Measurements from ENCODE around the gene TYK2. TPM values are rescaled to one million over a fixed set of nuclear protein-coding genes. Genes with fewer than 3 reads are reported as not detected.

The TYK2 gene
- total RNA-seq, 1 donor from 2014 or later = 356 TPM

DNA sequence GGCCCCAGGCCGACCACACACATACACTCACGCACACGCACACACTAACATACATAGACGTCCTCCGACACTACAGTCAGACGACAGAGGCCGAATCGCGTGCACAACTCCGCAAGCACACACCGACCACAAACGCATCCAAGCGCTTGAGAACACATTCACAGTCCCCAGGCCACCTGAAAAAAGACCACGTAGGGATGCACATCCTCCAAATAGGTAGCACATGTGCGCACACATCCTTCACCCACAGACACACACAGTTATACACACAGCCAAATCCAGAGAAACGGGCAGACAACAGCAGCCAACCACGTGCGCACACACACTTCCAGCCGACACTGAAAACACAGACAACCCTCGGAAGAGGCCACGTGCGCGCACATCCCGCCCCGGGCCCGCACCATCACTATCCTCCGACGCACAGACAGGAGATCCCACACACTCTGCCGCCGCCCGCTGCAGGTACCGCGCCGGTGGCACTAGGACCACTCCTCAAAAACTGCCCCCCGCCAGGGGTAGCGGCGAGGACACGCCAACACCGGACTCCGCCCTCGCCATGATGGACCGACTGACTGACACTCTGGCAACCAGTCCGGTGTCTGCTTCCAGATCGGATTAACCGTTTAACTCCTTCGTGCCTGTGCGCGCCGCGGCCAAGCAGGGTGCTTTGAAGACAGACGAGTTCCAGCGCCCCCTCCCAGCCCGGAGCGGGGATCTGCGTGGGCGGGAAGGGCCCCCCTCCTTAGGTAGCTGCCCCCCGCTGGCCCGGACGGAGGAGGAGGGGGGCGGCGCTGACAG lies 39.5 kb upstream of the TYK2 start:
- Mint-ChIP-seq H3K9me3 (no peaks in the 10 kb centered on the region), H3K4me1 (peaks cover 79% of the 10 kb centered on the region), H3K27ac (peak overlapping the region; percentile 55), H3K4me3 (peak overlapping the region; percentile 73), H3K36me3 (ENCODE audit: low read depth) (no peaks in the 10 kb centered on the region), H3K27me3 (peaks cover 41% of the 10 kb centered on the region)
- POLR2A ChIA-PET = interaction anchor here (0.6 to 24.9 kb wide), 5 partner anchors 6 to 318 kb away, joined by 3 to 541 read pairs (median 4); partner anchors contain the start of genes CDC37, KEAP1 and PDE4A
- no peak for DNase-seq
- intact Hi-C loops (cut with micrococcal nuclease) = loop anchor here (2.0 to 10.0 kb wide), 4 partner anchors 13 to 315 kb away; partner anchors contain the start of genes ANGPTL6, CDKN2D, KEAP1 and KRI1
- TF ChIP-seq CTCF (IDR thresholded peaks at IDR 0.05) = no peak
- CTCF ChIA-PET = interaction anchor here (1.1 to 3.4 kb wide), 4 partner anchors 8 to 17 kb away, joined by 3 to 15 read pairs (median 8); partner anchors contain the start of gene CDC37
- peak; percentile 29 for ATAC-seq (ENCODE audit: low read depth)

- Mint-ChIP-seq H3K4me1 (peaks cover 73% of the 10 kb centered on the region), H3K27ac (peak overlapping the region; percentile 55), H3K36me3 (ENCODE audit: low read depth) (no peaks in the 10 kb centered on the region), H3K9me3 (no peaks in the 10 kb centered on the region), H3K27me3 (peaks cover 41% of the 10 kb centered on the region), H3K4me3 (peak overlapping the region; percentile 73)
- no peak for TF ChIP-seq CTCF (IDR thresholded peaks at IDR 0.05)
- peak; percentile 54 for DNase-seq
- no peak for ATAC-seq (ENCODE audit: low read depth)
- ChIA-PET POLR2A (interaction anchor here (0.8 to 24.9 kb wide), 4 partner anchors 6 to 168 kb away, joined by 4 to 541 read pairs (median 273); partner anchors contain the start of genes CDC37, KEAP1 and PDE4A), CTCF (interaction anchor here (0.6 to 3.4 kb wide), 4 partner anchors 16 to 32 kb away, joined by 3 to 15 read pairs (median 4); partner anchors contain the start of gene CDC37)
- intact Hi-C loops (cut with micrococcal nuclease) = loop anchor here (2.0 to 5.0 kb wide), 2 partner anchors 14 to 148 kb away; partner anchors contain the start of genes CDKN2D and KRI1
Observed at GRCh38 chr19:10419200-10419645, 38.9 kb upstream of the TYK2 start.

DNA sequence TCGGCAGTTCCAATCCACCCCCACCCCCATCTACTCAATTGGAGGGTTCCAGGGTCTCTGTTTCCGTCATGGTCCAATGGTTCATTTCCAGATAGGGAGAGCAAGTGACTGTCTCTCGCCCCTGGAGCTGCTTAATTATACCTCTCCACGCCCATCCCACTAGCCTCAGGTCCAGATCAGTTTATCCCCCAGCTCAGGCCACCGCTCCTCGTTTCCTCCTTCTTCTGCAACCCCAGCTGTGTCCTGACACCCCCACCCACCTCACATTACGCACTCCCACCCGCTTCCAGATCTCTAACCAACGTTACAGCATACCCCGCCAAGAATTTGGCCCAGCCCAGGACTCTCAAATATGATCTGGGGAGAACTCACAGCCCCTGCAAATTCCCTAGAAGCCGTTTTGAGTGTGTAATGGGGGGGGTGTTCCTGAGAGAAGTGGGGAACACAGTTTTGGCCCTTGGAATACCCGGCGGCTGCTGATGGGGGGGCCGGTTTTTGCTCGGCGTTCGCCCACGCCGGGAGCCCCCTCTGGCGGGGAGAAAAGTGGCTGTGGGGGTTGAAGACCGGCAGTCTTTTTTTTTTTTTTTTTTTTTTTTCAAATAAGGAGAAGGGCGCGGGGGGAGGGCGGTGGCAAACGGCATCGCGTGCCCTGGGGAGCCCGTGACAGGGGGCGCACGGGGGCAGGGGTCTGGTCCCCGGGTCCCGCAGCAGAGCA lies 38.3 kb upstream of the TYK2 start:
- peak overlapping the region; percentile 13 for H3K27ac Mint-ChIP-seq
- H3K36me3 Mint-ChIP-seq (ENCODE audit: low read depth) = no peaks in the 10 kb centered on the region
- no peak for TF ChIP-seq CTCF (IDR thresholded peaks at IDR 0.05)
- no peak for DNase-seq
- no peak for ATAC-seq (ENCODE audit: low read depth)
- H3K4me3 Mint-ChIP-seq = peak overlapping the region; percentile 54
- CTCF ChIA-PET = interaction anchor here (0.6 to 7.1 kb wide), 6 partner anchors 9 to 148 kb away, joined by 3 to 84 read pairs (median 12); partner anchors contain the start of genes CDC37 and ICAM1
- peaks cover 40% of the 10 kb centered on the region for H3K27me3 Mint-ChIP-seq
- intact Hi-C loops (cut with micrococcal nuclease) = loop anchor here (2.0 to 5.0 kb wide), 2 partner anchors 14 to 149 kb away; partner anchors contain the start of genes CDKN2D and KRI1
- no peaks in the 10 kb centered on the region for H3K9me3 Mint-ChIP-seq
- H3K4me1 Mint-ChIP-seq = peaks cover 69% of the 10 kb centered on the region
- POLR2A ChIA-PET = interaction anchor here (0.5 to 24.9 kb wide), 7 partner anchors 5 to 1163 kb away, joined by 4 to 541 read pairs (median 6); partner anchors contain the start of genes CDC37, KEAP1 and PDE4A

DNA sequence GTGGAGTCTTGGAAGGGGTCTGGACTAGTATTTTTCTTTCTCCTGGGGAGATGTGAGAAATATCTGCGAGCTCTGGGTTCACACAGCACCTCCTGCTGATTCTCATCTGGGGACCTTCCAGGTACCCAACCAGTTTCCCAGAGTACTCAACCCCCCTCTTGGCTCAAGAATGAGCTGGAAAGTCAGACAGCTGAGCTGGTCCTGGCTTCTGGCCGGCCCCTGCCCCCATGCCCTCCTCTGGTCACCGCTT lies 37.8 kb upstream of the TYK2 start:
- ATAC-seq (ENCODE audit: low read depth) (no peak), DNase-seq (no peak)
- ChIA-PET CTCF (interaction anchor here (1.2 to 7.1 kb wide), 5 partner anchors 9 to 148 kb away, joined by 4 to 84 read pairs (median 19); partner anchors contain the start of genes CDC37 and ICAM1), POLR2A (interaction anchor here (0.6 to 24.9 kb wide), 6 partner anchors 5 to 159 kb away, joined by 4 to 541 read pairs (median 6); partner anchors contain the start of genes CDC37, KEAP1 and PDE4A)
- H3K36me3 Mint-ChIP-seq (ENCODE audit: low read depth) = no peaks in the 10 kb centered on the region
- peak overlapping the region; percentile 13 for H3K27ac Mint-ChIP-seq
- peak overlapping the region; percentile 54 for H3K4me3 Mint-ChIP-seq
- peaks cover 67% of the 10 kb centered on the region for H3K4me1 Mint-ChIP-seq
- H3K27me3 Mint-ChIP-seq = peaks cover 36% of the 10 kb centered on the region
- intact Hi-C loops (cut with micrococcal nuclease) = loop anchor here (2.0 to 5.0 kb wide), 2 partner anchors 15 to 149 kb away; partner anchors contain the start of genes CDKN2D and KRI1
- H3K9me3 Mint-ChIP-seq = no peaks in the 10 kb centered on the region
- no peak for TF ChIP-seq CTCF (IDR thresholded peaks at IDR 0.05)

All from activated B cell treated with CpG ODN at 0.5 μM for 24 hours (primary cell).